ENCODE results near the gene SRPK1.

DNA sequence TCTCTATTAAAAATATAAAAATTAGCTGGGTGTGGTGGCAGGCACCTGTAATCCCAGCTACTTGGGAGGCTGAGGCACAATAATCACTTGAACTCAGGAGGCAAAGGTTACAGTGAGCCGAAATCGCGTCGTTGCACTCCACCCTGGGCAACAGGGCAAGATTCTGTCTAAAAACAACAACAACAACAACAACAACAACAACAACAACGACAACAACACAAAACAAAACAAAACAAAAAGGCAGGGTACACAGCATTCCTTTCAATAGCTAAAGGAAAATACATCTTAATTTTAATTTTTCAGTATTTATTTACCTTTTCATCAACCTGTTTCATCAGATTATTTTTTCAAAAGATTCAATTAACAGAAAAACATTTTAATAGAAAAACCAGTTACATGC, 28.4 kb downstream of the SRPK1 start:
- TF ChIP-seq, protein P1, sequence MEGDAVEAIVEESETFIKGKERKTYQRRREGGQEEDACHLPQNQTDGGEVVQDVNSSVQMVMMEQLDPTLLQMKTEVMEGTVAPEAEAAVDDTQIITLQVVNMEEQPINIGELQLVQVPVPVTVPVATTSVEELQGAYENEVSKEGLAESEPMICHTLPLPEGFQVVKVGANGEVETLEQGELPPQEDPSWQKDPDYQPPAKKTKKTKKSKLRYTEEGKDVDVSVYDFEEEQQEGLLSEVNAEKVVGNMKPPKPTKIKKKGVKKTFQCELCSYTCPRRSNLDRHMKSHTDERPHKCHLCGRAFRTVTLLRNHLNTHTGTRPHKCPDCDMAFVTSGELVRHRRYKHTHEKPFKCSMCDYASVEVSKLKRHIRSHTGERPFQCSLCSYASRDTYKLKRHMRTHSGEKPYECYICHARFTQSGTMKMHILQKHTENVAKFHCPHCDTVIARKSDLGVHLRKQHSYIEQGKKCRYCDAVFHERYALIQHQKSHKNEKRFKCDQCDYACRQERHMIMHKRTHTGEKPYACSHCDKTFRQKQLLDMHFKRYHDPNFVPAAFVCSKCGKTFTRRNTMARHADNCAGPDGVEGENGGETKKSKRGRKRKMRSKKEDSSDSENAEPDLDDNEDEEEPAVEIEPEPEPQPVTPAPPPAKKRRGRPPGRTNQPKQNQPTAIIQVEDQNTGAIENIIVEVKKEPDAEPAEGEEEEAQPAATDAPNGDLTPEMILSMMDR (IDR thresholded peaks at IDR 0.05 in 2 of 3, conservative IDR thresholded peaks at IDR 0.05 in 1 of 3; ENCODE audit: borderline replicate concordance in 1 of 3, insufficient read depth in 1 of 3, low read depth in 2 of 3, low read length in 2 of 3), result no peak
- no peak for TF ChIP-seq EZH2 (IDR thresholded peaks at IDR 0.05)
- no peak for TF ChIP-seq CEBPB (IDR thresholded peaks at IDR 0.05; ENCODE audit: low read depth)
- no peak for TF ChIP-seq TCF7L2 (IDR thresholded peaks at IDR 0.05; ENCODE audit: borderline replicate concordance, extremely low read depth, insufficient read depth, insufficient read length)
- TF ChIP-seq POLR2A (IDR thresholded peaks at IDR 0.05; ENCODE audit: borderline replicate concordance, extremely low read depth, insufficient read depth, insufficient read length), result no peak
- TF ChIP-seq SP1 (IDR thresholded peaks at IDR 0.05; ENCODE audit: low read depth), result no peak
- TF ChIP-seq, protein P2, sequence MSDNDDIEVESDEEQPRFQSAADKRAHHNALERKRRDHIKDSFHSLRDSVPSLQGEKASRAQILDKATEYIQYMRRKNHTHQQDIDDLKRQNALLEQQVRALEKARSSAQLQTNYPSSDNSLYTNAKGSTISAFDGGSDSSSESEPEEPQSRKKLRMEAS (IDR thresholded peaks at IDR 0.05), result no peak
- TF ChIP-seq CBX3 (IDR thresholded peaks at IDR 0.05; ENCODE audit: low read depth), result no peak
- no peak for TF ChIP-seq YY1 (IDR thresholded peaks at IDR 0.05; ENCODE audit: extremely low read depth, insufficient replicate concordance, low read depth, low read length)
- no peak for TF ChIP-seq ZNF274 (IDR thresholded peaks at IDR 0.05; ENCODE audit: low read depth, low read length)

Data from HCT116 (cell line).